ENCODE data around the gene MON1B. TPM values are rescaled to one million over a fixed set of nuclear protein-coding genes. Genes with fewer than 3 reads are reported as not detected.

Gene MON1B
- total and polyA plus RNA-seq, 9 of the 15 experiments (the other 6 are each of a cell fraction or from before 2014, with no cell fraction given), result 5.0 to 66.0 (median 12.6) TPM

GRCh38 chr16:77191259-77191969 lies 424 bp downstream of the MON1B start (continued):
- TF ChIP-seq ZBTB11 (CRISPR knock-in tag; IDR thresholded peaks at IDR 0.05) (peak in 1 of 3 experiments; percentile 82; a peak in 2 of 6 replicates), ZBTB26 (CRISPR knock-in tag; IDR thresholded peaks at IDR 0.05) (no peak), CEBPG (CRISPR knock-in tag; IDR thresholded peaks at IDR 0.05) (no peak), CEBPG (tag; conservative IDR thresholded peaks at IDR 0.05 in 1 of 2, IDR thresholded peaks at IDR 0.05 in 1 of 2) (no peak), GATAD2B (IDR thresholded peaks at IDR 0.05; ENCODE audit: borderline replicate concordance) (no peak), DIDO1 (tag; IDR thresholded peaks at IDR 0.05; ENCODE audit: low read depth) (0 out of 2 replicates have a peak, but pooled peaks have one; percentile 1), ZC3H4 (CRISPR knock-in tag; IDR thresholded peaks at IDR 0.05; ENCODE audit: borderline replicate concordance) (0 out of 2 replicates have a peak, but pooled peaks have one; percentile 44), ZNF124 (CRISPR knock-in tag; IDR thresholded peaks at IDR 0.05) (no peak), BACH1 (tag; IDR thresholded peaks at IDR 0.05) (no peak), PCBP2 (IDR thresholded peaks at IDR 0.05; ENCODE audit: low read depth, low read length, poor library complexity, severe bottlenecking) (no peak), NONO (IDR thresholded peaks at IDR 0.05; ENCODE audit: low read depth in 2 of 2, low read length in 1 of 2) (no peak), ARID2 (IDR thresholded peaks at IDR 0.05) (no peak), ZNF444 (CRISPR knock-in tag; IDR thresholded peaks at IDR 0.05) (no peak), PML (IDR thresholded peaks at IDR 0.05; ENCODE audit: low read length) (no peak; the same call in 1 of the 2 replicates), NELFE (IDR thresholded peaks at IDR 0.05; ENCODE audit: insufficient read depth, insufficient read length) (no peak), ZC3H8 (IDR thresholded peaks at IDR 0.05) (no peak), COPS2 (conservative IDR thresholded peaks at IDR 0.05) (no peak), GABPB1 (CRISPR knock-in tag; IDR thresholded peaks at IDR 0.05) (no peak), PRDM10 (IDR thresholded peaks at IDR 0.05; ENCODE audit: partially characterized antibody) (peak; percentile 65), PHF20 (IDR thresholded peaks at IDR 0.05; ENCODE audit: partially characterized antibody) (peak; percentile 13)

All from K562 (cell line).